ENCODE results near the gene TMOD1. TPM values are rescaled to one million over a fixed set of nuclear protein-coding genes. Genes with fewer than 3 reads are reported as not detected.

The TMOD1 gene
- total RNA-seq, 1 donor from 2014 or later = not detected

- no peak overlapping the region for H3K9ac ChIP-seq
- DNase-seq (ENCODE audit: low spot score) = no peak
- no peak for TF ChIP-seq EZH2 (IDR thresholded peaks at IDR 0.05)
- TF ChIP-seq, protein P1, sequence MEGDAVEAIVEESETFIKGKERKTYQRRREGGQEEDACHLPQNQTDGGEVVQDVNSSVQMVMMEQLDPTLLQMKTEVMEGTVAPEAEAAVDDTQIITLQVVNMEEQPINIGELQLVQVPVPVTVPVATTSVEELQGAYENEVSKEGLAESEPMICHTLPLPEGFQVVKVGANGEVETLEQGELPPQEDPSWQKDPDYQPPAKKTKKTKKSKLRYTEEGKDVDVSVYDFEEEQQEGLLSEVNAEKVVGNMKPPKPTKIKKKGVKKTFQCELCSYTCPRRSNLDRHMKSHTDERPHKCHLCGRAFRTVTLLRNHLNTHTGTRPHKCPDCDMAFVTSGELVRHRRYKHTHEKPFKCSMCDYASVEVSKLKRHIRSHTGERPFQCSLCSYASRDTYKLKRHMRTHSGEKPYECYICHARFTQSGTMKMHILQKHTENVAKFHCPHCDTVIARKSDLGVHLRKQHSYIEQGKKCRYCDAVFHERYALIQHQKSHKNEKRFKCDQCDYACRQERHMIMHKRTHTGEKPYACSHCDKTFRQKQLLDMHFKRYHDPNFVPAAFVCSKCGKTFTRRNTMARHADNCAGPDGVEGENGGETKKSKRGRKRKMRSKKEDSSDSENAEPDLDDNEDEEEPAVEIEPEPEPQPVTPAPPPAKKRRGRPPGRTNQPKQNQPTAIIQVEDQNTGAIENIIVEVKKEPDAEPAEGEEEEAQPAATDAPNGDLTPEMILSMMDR (IDR thresholded peaks at IDR 0.05) = no peak
- TF ChIP-seq EZH2phosphoT487 (IDR thresholded peaks at IDR 0.05) = no peak
- peak overlapping the region; percentile 9 for H3K4me3 Mint-ChIP-seq
- peaks cover 16% of the 10 kb centered on the region for H3K9me3 Mint-ChIP-seq
- no peak overlapping the region for H3K27ac ChIP-seq
- H3K36me3 Mint-ChIP-seq = no peaks in the 10 kb centered on the region
- peaks cover 52% of the 10 kb centered on the region for H3K27me3 Mint-ChIP-seq (ENCODE audit: insufficient read depth, low read depth)
- no peaks in the 10 kb centered on the region for H3K9me3 ChIP-seq (ENCODE audit: low read depth)
- H3K36me3 ChIP-seq = no peaks in the 10 kb centered on the region
- H3K4me2 ChIP-seq = no peak overlapping the region
- peaks cover 14% of the 10 kb centered on the region for H3K4me1 ChIP-seq
- H3K4me1 Mint-ChIP-seq = peaks cover 11% of the 10 kb centered on the region
- H2AFZ ChIP-seq (replicated peaks) = no peak overlapping the region
- H3K27me3 ChIP-seq = peaks cover 66% of the 10 kb centered on the region
- H3F3A ChIP-seq (ENCODE audit: low read depth) = peaks cover 24% of the 10 kb centered on the region
- H3K4me3 ChIP-seq = no peak overlapping the region
- H3K27ac Mint-ChIP-seq = no peak overlapping the region
- H4K20me1 ChIP-seq (ENCODE audit: low read depth) = peaks cover 6% of the 10 kb centered on the region
- H3K79me2 ChIP-seq (ENCODE audit: low read depth) = no peaks in the 10 kb centered on the region
Observed at GRCh38 chr9:97500263-97500662, 1.2 kb upstream of the TMOD1 start.

DNA sequence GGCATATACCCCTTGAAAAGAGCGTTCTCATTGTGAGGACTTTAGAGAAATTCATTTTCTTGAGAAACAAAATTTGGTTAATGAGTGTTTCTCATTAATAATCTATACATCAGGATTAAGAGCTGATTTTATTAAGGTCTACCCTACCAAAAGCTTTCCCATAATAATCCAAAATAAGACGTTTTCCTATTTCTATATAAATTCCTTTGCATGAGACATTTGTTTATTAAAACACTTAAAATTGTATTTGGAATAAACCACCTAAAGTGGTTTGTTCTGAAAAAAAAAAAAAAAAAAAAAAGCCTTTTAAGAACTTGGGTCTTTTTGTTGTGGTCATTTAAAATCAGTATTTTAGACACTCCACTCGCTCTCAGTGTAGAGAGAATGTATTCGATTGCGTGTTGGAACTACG, 695 bp upstream of the TMOD1 start:
- Histone ChIP-seq H3K4me2 (peak overlapping the region; percentile 68), H3K27me3 (peaks cover 71% of the 10 kb centered on the region), H3F3A (ENCODE audit: low read depth) (peaks cover 24% of the 10 kb centered on the region), H3K27ac (no peak overlapping the region), H4K20me1 (ENCODE audit: low read depth) (peaks cover 6% of the 10 kb centered on the region), H3K4me1 (peaks cover 14% of the 10 kb centered on the region), H3K79me2 (ENCODE audit: low read depth) (no peaks in the 10 kb centered on the region), H2AFZ (replicated peaks) (peak overlapping the region; percentile 64), H3K9ac (no peak overlapping the region), H3K4me3 (peak overlapping the region; percentile 39), H3K9me3 (ENCODE audit: low read depth) (no peaks in the 10 kb centered on the region), H3K36me3 (no peaks in the 10 kb centered on the region)
- peaks cover 52% of the 10 kb centered on the region for H3K27me3 Mint-ChIP-seq (ENCODE audit: insufficient read depth, low read depth)
- peak overlapping the region; percentile 83 for H3K4me3 Mint-ChIP-seq
- no peak for DNase-seq (ENCODE audit: low spot score)
- H3K36me3 Mint-ChIP-seq = no peaks in the 10 kb centered on the region
- TF ChIP-seq, protein P1 (IDR thresholded peaks at IDR 0.05) = no peak
- TF ChIP-seq EZH2phosphoT487 (IDR thresholded peaks at IDR 0.05) = no peak
- TF ChIP-seq EZH2 (IDR thresholded peaks at IDR 0.05) = no peak
- H3K4me1 Mint-ChIP-seq = peaks cover 11% of the 10 kb centered on the region
- H3K27ac Mint-ChIP-seq = no peak overlapping the region
- peaks cover 16% of the 10 kb centered on the region for H3K9me3 Mint-ChIP-seq

DNA sequence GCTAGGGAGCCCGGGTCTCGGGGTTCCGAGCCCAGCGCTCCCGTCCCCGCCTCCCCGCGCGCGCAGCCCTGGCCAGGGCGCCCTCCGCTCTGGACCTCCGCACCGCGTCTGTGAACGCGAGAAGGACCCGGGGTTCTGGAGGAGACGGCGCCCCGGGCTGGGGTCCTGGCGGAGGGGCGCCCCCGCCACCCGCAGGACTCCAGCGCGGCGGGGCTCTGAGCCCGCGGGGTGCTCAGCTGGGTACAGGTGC, 431 bp downstream of the TMOD1 start:
- peak; percentile 60 for DNase-seq (ENCODE audit: low spot score)
- Mint-ChIP-seq H3K4me1 (peaks cover 11% of the 10 kb centered on the region), H3K27me3 (ENCODE audit: insufficient read depth, low read depth) (peaks cover 52% of the 10 kb centered on the region), H3K4me3 (no peak overlapping the region), H3K27ac (no peak overlapping the region), H3K36me3 (no peaks in the 10 kb centered on the region), H3K9me3 (peaks cover 16% of the 10 kb centered on the region)
- Histone ChIP-seq H3K4me1 (peaks cover 14% of the 10 kb centered on the region), H3K4me2 (peak overlapping the region; percentile 92), H3K27ac (no peak overlapping the region), H3K36me3 (no peaks in the 10 kb centered on the region), H2AFZ (replicated peaks) (peak overlapping the region; percentile 92), H3F3A (ENCODE audit: low read depth) (peaks cover 24% of the 10 kb centered on the region), H3K27me3 (peaks cover 82% of the 10 kb centered on the region), H3K9ac (no peak overlapping the region), H3K79me2 (ENCODE audit: low read depth) (no peaks in the 10 kb centered on the region), H3K4me3 (peak overlapping the region; percentile 81), H3K9me3 (ENCODE audit: low read depth) (no peaks in the 10 kb centered on the region), H4K20me1 (ENCODE audit: low read depth) (peaks cover 6% of the 10 kb centered on the region)
- TF ChIP-seq, protein P1 (IDR thresholded peaks at IDR 0.05) = no peak
- no peak for TF ChIP-seq EZH2phosphoT487 (IDR thresholded peaks at IDR 0.05)
- TF ChIP-seq EZH2 (IDR thresholded peaks at IDR 0.05) = no peak
